ENCODE results near the gene GCC1.

GCC1 gene

DNA sequence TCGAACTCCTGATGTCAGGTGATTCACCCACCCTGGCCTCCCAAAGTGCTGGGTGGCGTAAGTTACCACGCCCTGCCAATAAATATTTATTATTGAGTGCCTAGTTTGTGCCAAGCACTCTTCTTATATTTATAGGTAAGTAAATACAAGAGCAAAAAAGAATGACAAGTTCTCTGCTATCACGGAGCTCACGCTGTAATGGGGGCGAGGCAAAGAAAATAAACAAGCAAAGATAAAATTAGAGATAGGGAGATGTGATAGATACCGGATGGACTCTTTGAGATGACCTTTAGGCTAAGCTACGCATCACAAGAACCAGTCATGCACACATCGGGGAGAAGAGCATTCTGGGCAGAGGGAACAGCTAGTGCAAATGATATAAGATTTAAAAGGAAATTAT lies 46.3 kb downstream of the GCC1 start:
- H3K4me3 ChIP-seq (ENCODE audit: low read depth, low read length), result no peak overlapping the region
- TF ChIP-seq, protein P1, sequence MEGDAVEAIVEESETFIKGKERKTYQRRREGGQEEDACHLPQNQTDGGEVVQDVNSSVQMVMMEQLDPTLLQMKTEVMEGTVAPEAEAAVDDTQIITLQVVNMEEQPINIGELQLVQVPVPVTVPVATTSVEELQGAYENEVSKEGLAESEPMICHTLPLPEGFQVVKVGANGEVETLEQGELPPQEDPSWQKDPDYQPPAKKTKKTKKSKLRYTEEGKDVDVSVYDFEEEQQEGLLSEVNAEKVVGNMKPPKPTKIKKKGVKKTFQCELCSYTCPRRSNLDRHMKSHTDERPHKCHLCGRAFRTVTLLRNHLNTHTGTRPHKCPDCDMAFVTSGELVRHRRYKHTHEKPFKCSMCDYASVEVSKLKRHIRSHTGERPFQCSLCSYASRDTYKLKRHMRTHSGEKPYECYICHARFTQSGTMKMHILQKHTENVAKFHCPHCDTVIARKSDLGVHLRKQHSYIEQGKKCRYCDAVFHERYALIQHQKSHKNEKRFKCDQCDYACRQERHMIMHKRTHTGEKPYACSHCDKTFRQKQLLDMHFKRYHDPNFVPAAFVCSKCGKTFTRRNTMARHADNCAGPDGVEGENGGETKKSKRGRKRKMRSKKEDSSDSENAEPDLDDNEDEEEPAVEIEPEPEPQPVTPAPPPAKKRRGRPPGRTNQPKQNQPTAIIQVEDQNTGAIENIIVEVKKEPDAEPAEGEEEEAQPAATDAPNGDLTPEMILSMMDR (IDR thresholded peaks at IDR 0.05; ENCODE audit: insufficient read depth, low read depth, low read length, missing control alignments), result no peak
- no peak for DNase-seq (ENCODE audit: low read depth)

DNA sequence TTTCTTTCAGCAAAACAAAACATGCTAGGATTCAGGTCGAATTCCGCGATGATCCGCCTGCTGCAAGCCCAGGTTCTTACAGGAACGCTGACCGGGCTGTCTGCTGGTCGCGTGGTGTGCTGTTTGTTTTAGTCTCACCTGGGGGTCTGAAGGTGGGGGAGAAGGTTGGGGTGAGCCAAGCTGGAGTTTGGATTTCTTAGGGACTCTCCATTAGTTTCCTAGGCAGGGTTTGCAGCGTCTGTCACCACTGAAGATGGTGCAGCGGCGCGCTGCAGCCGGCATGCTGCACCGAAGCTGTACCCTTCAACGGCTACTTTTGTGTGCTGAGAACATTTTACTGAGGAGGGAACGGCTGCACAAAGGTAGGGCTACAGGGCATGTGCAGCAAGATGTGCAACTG lies 48.7 kb downstream of the GCC1 start:
- no peak for DNase-seq (ENCODE audit: low read depth)
- H3K4me3 ChIP-seq (ENCODE audit: low read depth, low read length), result no peak overlapping the region
- TF ChIP-seq, protein P1 (IDR thresholded peaks at IDR 0.05; ENCODE audit: insufficient read depth, low read depth, low read length, missing control alignments), result no peak

DNA sequence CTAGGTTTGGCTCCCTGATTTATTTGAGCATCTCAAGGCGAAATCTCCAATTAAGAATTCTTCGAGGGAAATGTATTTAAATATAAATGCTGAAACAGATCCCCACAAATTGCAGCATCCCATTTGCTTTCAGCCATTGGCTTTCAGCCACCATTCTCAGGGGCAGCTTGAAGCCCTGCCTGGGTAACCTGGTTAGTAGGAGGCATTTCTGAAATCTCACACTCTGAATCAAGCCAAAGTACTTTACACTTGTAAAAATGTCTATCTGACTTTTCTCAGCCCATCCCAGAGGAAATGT lies 49.1 kb downstream of the GCC1 start:
- TF ChIP-seq, protein P1 (IDR thresholded peaks at IDR 0.05; ENCODE audit: insufficient read depth, low read depth, low read length, missing control alignments), result no peak
- no peak overlapping the region for H3K4me3 ChIP-seq (ENCODE audit: low read depth, low read length)
- DNase-seq (ENCODE audit: low read depth), result no peak

DNA sequence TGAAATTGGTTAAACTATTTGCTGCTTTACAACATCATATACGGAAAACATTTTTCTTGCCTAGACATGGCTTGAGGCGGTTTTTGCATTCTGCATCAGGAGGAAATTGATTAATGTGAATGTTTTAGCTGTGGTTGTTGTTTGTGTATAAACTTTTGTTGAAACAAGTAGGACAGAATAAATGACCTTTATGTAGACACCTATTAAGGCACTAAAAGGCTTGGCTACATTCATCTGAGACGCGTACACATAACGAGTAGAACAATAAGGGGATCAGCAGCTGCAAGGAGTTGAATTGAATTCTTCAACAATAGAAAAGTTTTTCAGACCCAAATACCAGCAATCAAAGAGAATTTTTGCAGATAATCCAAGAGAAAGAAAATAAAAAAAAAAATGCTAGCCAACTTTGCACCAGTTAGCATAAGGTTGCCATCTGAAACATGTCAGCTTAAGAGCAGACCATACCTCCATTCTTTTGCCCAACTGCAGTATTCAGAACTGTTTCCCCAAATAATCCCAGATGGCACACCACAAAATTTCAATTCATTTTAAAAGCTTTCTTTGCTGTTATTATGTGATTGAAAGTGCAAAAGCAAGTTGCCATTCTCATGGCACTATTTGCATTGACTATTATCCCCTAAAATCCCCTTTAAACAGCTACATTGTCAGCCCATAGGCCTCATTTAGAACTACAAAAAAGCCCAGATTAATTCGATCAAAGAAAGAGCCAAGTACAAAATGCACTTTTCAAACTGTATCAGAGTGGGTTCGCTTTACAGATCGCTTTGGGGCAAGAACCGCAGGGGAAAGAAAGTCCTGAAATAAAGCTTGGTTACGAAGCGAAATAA lies 49.6 kb downstream of the GCC1 start:
- no peak overlapping the region for H3K4me3 ChIP-seq (ENCODE audit: low read depth, low read length)
- no peak for DNase-seq (ENCODE audit: low read depth)
- TF ChIP-seq, protein P1 (IDR thresholded peaks at IDR 0.05; ENCODE audit: insufficient read depth, low read depth, low read length, missing control alignments), result no peak

DNA sequence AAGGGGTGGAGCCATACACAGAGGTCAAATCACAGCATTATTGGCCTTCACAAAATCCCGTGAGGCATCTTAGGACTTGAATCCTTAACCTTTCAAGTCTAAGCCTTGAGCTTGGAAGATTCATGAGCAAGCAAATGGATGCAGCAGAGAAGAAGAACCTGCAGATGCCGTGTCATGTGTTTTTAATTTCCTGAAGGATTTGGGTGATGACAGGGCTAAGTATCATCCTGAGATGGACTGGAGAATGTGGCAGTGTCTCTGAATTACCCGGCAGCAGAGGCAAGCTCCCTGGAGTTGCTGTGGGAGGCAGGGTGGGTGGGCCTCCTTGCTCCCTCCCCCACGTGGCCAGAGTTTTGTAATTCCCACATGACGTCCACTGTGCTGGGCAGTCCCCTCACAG lies 50.8 kb downstream of the GCC1 start:
- no peak for DNase-seq (ENCODE audit: low read depth)
- no peak overlapping the region for H3K4me3 ChIP-seq (ENCODE audit: low read depth, low read length)
- TF ChIP-seq, protein P1 (IDR thresholded peaks at IDR 0.05; ENCODE audit: insufficient read depth, low read depth, low read length, missing control alignments), result no peak

DNA sequence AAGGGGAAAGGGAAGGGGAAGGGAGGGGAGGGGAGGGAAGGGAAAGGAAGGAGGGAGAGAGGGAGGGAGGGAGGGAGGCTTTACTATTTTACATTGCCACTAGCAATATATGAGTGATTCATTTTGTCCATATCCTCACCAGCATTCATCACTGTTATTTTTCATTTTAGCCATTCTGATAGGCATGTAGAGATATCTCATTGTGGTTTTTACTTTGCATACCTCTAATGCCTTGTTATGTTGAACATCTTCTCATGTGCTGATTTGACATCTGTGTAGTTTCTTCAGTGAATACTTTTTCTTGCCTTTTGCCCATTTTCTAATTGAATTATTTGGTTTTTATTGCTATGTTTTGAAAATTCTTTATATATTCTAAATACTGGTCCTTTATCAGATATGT lies 52.7 kb downstream of the GCC1 start:
- TF ChIP-seq, protein P1 (IDR thresholded peaks at IDR 0.05; ENCODE audit: insufficient read depth, low read depth, low read length, missing control alignments), result no peak
- no peak overlapping the region for H3K4me3 ChIP-seq (ENCODE audit: low read depth, low read length)
- no peak for DNase-seq (ENCODE audit: low read depth)

DNA sequence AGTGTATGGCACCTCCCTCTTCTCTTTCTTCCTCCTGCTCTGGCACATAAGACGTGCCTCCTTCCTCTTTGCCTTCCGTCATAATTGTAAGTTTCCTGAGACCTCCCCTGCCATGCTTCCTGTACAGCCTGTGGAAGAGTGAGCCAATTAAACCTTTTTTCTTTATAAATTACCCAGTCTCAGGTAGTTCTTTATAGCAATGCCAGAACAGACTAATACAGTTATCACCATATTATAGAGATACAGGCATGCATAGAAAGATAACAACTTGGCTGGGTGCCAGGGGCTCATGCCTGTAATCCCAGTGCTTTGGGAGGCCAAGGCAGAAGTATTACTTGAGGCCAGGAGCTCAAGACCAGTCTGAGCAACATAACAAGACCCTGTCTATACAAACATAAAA lies 53.2 kb downstream of the GCC1 start:
- TF ChIP-seq, protein P1 (IDR thresholded peaks at IDR 0.05; ENCODE audit: insufficient read depth, low read depth, low read length, missing control alignments), result no peak
- DNase-seq (ENCODE audit: low read depth), result no peak
- no peak overlapping the region for H3K4me3 ChIP-seq (ENCODE audit: low read depth, low read length)
